Measurements from ENCODE around the gene SLC35F3. TPM values are rescaled to one million over a fixed set of nuclear protein-coding genes. Genes with fewer than 3 reads are reported as not detected.

SLC35F3 gene
- total and polyA plus RNA-seq, 2 donors from 2014 or later: 0.41 to 0.66 TPM

- Histone ChIP-seq H3K4me3 (ENCODE audit: low read length in 3 of 3) (no peak overlapping the region), H3K27me3 (ENCODE audit: control insufficient read depth, insufficient read depth, low read length) (peaks cover 21% of the 10 kb centered on the region), H3K4me1 (ENCODE audit: control insufficient read depth in 2 of 3, insufficient read depth in 2 of 3, low read depth in 1 of 3, low read length in 3 of 3) (peaks cover 0 to 2% (median 0%) of the 10 kb centered on the region in 3 donors), H3K9ac (ENCODE audit: low read length in 3 of 3) (no peak overlapping the region), H3K36me3 (ENCODE audit: control insufficient read depth in 2 of 3, insufficient read depth in 3 of 3, low read length in 3 of 3) (no peaks in the 10 kb centered on the region), H3K27ac (ENCODE audit: low read depth in 2 of 2, low read length in 2 of 2) (no peak overlapping the region), H3K9me3 (ENCODE audit: control insufficient read depth in 2 of 3, insufficient read depth in 1 of 3, low read length in 3 of 3) (no peaks in the 10 kb centered on the region)
- intact Hi-C loops (cut with DNase I): no loop called here
- FAIRE-seq (no peak), DNase-seq (no peak)
- no peak for TF ChIP-seq CTCF (IDR thresholded peaks at IDR 0.05; ENCODE audit: borderline replicate concordance, extremely low read depth, insufficient read depth)
These were observed 2.7 kb downstream of the SLC35F3 start for GRCh38 chr1:233907151-233907550.

GRCh38 chr1:233908092-233908491, 3.6 kb downstream of the SLC35F3 start:
- intact Hi-C loops (cut with DNase I): no loop called here
- no peak for FAIRE-seq
- H3K27me3 ChIP-seq (ENCODE audit: control insufficient read depth, insufficient read depth, low read length): peaks cover 18% of the 10 kb centered on the region

GRCh38 chr1:233909195-233909594, 4.7 kb downstream of the SLC35F3 start:
- intact Hi-C loops (cut with DNase I): no loop called here
- FAIRE-seq (no peak), DNase-seq (no peak)
- peaks cover 0 to 2% (median 0%) of the 10 kb centered on the region in 3 donors for H3K4me1 ChIP-seq (ENCODE audit: control insufficient read depth in 2 of 3, insufficient read depth in 2 of 3, low read depth in 1 of 3, low read length in 3 of 3)
- no peak overlapping the region for H3K9ac ChIP-seq (ENCODE audit: low read length in 3 of 3)
- H3K27me3 ChIP-seq (ENCODE audit: control insufficient read depth, insufficient read depth, low read length): peaks cover 8% of the 10 kb centered on the region
- no peaks in the 10 kb centered on the region for H3K36me3 ChIP-seq (ENCODE audit: control insufficient read depth in 2 of 3, insufficient read depth in 3 of 3, low read length in 3 of 3)
- no peaks in the 10 kb centered on the region for H3K9me3 ChIP-seq (ENCODE audit: control insufficient read depth in 2 of 3, insufficient read depth in 1 of 3, low read length in 3 of 3)
- H3K27ac ChIP-seq (ENCODE audit: low read depth in 2 of 2, low read length in 2 of 2): no peak overlapping the region
- no peak overlapping the region for H3K4me3 ChIP-seq (ENCODE audit: low read length in 3 of 3)
- TF ChIP-seq CTCF (IDR thresholded peaks at IDR 0.05; ENCODE audit: borderline replicate concordance, extremely low read depth, insufficient read depth): no peak

More at GRCh38 chr1:233908092-233908491, 3.6 kb downstream of the SLC35F3 start:
- Histone ChIP-seq H3K9ac (ENCODE audit: low read length in 3 of 3) (no peak overlapping the region), H3K27ac (ENCODE audit: low read depth in 2 of 2, low read length in 2 of 2) (no peak overlapping the region), H3K9me3 (ENCODE audit: control insufficient read depth in 2 of 3, insufficient read depth in 1 of 3, low read length in 3 of 3) (no peaks in the 10 kb centered on the region), H3K36me3 (ENCODE audit: control insufficient read depth in 2 of 3, insufficient read depth in 3 of 3, low read length in 3 of 3) (no peaks in the 10 kb centered on the region), H3K4me1 (ENCODE audit: control insufficient read depth in 2 of 3, insufficient read depth in 2 of 3, low read depth in 1 of 3, low read length in 3 of 3) (peaks cover 0 to 2% (median 0%) of the 10 kb centered on the region in 3 donors), H3K4me3 (ENCODE audit: low read length in 3 of 3) (no peak overlapping the region)
- no peak for DNase-seq
- no peak for TF ChIP-seq CTCF (IDR thresholded peaks at IDR 0.05; ENCODE audit: borderline replicate concordance, extremely low read depth, insufficient read depth)

GRCh38 chr1:233912447-233912846, 8.0 kb downstream of the SLC35F3 start:
- no peak for TF ChIP-seq CTCF (IDR thresholded peaks at IDR 0.05; ENCODE audit: borderline replicate concordance, extremely low read depth, insufficient read depth)
- Histone ChIP-seq H3K4me1 (ENCODE audit: control insufficient read depth in 2 of 3, insufficient read depth in 2 of 3, low read depth in 1 of 3, low read length in 3 of 3) (no peaks in the 10 kb centered on the region), H3K9me3 (ENCODE audit: control insufficient read depth in 2 of 3, insufficient read depth in 1 of 3, low read length in 3 of 3) (no peaks in the 10 kb centered on the region), H3K9ac (ENCODE audit: low read length in 3 of 3) (no peak overlapping the region), H3K4me3 (ENCODE audit: low read length in 3 of 3) (no peak overlapping the region), H3K27ac (ENCODE audit: low read depth in 2 of 2, low read length in 2 of 2) (no peak overlapping the region), H3K36me3 (ENCODE audit: control insufficient read depth in 2 of 3, insufficient read depth in 3 of 3, low read length in 3 of 3) (no peaks in the 10 kb centered on the region), H3K27me3 (ENCODE audit: control insufficient read depth, insufficient read depth, low read length) (no peaks in the 10 kb centered on the region)
- no peak for DNase-seq
- intact Hi-C loops (cut with DNase I): no loop called here
- FAIRE-seq: no peak

Measured in kidney (tissue), 14 donors.